HL-60/S4 (cell line): ENCODE results near the gene ZNF512.
"Not testable (repeated sequence)": the region's sequence is repeated elsewhere in the genome, so short reads cannot be mapped to it uniquely, and the experiment has no call there.

Source experiments
- in situ Hi-C: fragments of 300-500 bp; cut with MboI; formaldehyde crosslinking; loops from 2 replicates; pipeline ENCODE4 v1.14.3; 2022; ENCODE audit warnings: low sequenced_read_pairs

Gene ZNF512

GRCh38 chr2:27582129-27582694 lies 630 bp upstream of the ZNF512 start:
- in situ Hi-C loops: no loop called here

- in situ Hi-C loops: no loop called here
These were observed 611 bp downstream of the ZNF512 start for GRCh38 chr2:27583390-27583915.

GRCh38 chr2:27584597-27584996 lies 1.8 kb downstream of the ZNF512 start:
- in situ Hi-C loops: no loop called here

- in situ Hi-C loops: no loop called here
These were observed 4.2 kb downstream of the ZNF512 start for GRCh38 chr2:27587025-27587424.

GRCh38 chr2:27588308-27588707 lies 5.5 kb downstream of the ZNF512 start:
- in situ Hi-C loops: no loop called here

GRCh38 chr2:27591745-27592144 lies 8.9 kb downstream of the ZNF512 start:
- in situ Hi-C loops: no loop called here

GRCh38 chr2:27593240-27593639 lies 10.4 kb downstream of the ZNF512 start:
- in situ Hi-C loops: no loop called here

- in situ Hi-C loops: not testable (repeated sequence)
These were observed 11.3 kb downstream of the ZNF512 start for GRCh38 chr2:27594020-27594703.

GRCh38 chr2:27595412-27595811 lies 12.6 kb downstream of the ZNF512 start:
- in situ Hi-C loops: not testable (repeated sequence)

GRCh38 chr2:27596627-27597026 lies 13.8 kb downstream of the ZNF512 start:
- in situ Hi-C loops: no loop called here

- in situ Hi-C loops: no loop called here
These were observed 23.8 kb downstream of the ZNF512 start for GRCh38 chr2:27606611-27607010.

- in situ Hi-C loops: no loop called here
These were observed 31.1 kb downstream of the ZNF512 start for GRCh38 chr2:27613985-27614384.

GRCh38 chr2:27615316-27615715 lies 32.5 kb downstream of the ZNF512 start:
- in situ Hi-C loops: no loop called here

GRCh38 chr2:27621524-27621923 lies 38.7 kb downstream of the ZNF512 start:
- in situ Hi-C loops: no loop called here

GRCh38 chr2:27622921-27623384 lies 40.1 kb downstream of the ZNF512 start:
- in situ Hi-C loops: no loop called here

- in situ Hi-C loops: no loop called here
These were observed 42.1 kb downstream of the ZNF512 start for GRCh38 chr2:27624943-27625342.

GRCh38 chr2:27626323-27626722 lies 43.5 kb downstream of the ZNF512 start:
- in situ Hi-C loops: not testable (repeated sequence)

GRCh38 chr2:27626921-27627320 lies 44.1 kb downstream of the ZNF512 start:
- in situ Hi-C loops: not testable (repeated sequence)

GRCh38 chr2:27627963-27628766 lies 45.3 kb downstream of the ZNF512 start:
- in situ Hi-C loops: no loop called here

- in situ Hi-C loops: no loop called here
These were observed 46.2 kb downstream of the ZNF512 start, which contains the start of the genes CCDC121 and GPN1 for GRCh38 chr2:27628767-27629709. CCDC121 (minus strand) TSS chr2:27629012; CDS start chr2:27627799, 1,213 bp downstream. GPN1 (plus strand) TSS chr2:27629050; CDS start chr2:27629059, 9 bp downstream.
